ENCODE data around the gene ANXA11. TPM values are rescaled to one million over a fixed set of nuclear protein-coding genes. Genes with fewer than 3 reads are reported as not detected.
A peak's percentile ranks its signal among the peaks of the same experiment; 100 is the strongest.

Gene ANXA11
- total RNA-seq, 1 donor from 2014 or later = 2.3 TPM

GRCh38 chr10:80141696-80142460, 63.5 kb downstream of the ANXA11 start:
- Mint-ChIP-seq H3K9me3 (ENCODE audit: unreplicated experiment) (peaks cover 3% of the 10 kb centered on the region), H3K36me3 (ENCODE audit: unreplicated experiment) (no peaks in the 10 kb centered on the region), H3K27me3 (ENCODE audit: unreplicated experiment) (peaks cover 3% of the 10 kb centered on the region), H3K27ac (ENCODE audit: unreplicated experiment) (no peak overlapping the region), H3K4me3 (ENCODE audit: unreplicated experiment) (no peak overlapping the region), H3K4me1 (ENCODE audit: low read depth, unreplicated experiment) (peaks cover 3% of the 10 kb centered on the region)
- DNase-seq = no peak
- no peak for TF ChIP-seq CTCF (IDR thresholded peaks at IDR 0.05; ENCODE audit: partially characterized antibody, unreplicated experiment)

GRCh38 chr10:80140251-80140650, 65.1 kb downstream of the ANXA11 start:
- no peak for TF ChIP-seq CTCF (IDR thresholded peaks at IDR 0.05; ENCODE audit: partially characterized antibody, unreplicated experiment)
- Mint-ChIP-seq H3K27ac (ENCODE audit: unreplicated experiment) (no peak overlapping the region), H3K4me3 (ENCODE audit: unreplicated experiment) (no peak overlapping the region), H3K27me3 (ENCODE audit: unreplicated experiment) (peaks cover 3% of the 10 kb centered on the region), H3K9me3 (ENCODE audit: unreplicated experiment) (peaks cover 3% of the 10 kb centered on the region), H3K4me1 (ENCODE audit: low read depth, unreplicated experiment) (peaks cover 3% of the 10 kb centered on the region), H3K36me3 (ENCODE audit: unreplicated experiment) (no peaks in the 10 kb centered on the region)
- no peak for DNase-seq

- H3K27me3 Mint-ChIP-seq (ENCODE audit: unreplicated experiment) = peaks cover 3% of the 10 kb centered on the region
- peaks cover 4% of the 10 kb centered on the region for H3K9me3 Mint-ChIP-seq (ENCODE audit: unreplicated experiment)
- no peak for TF ChIP-seq CTCF (IDR thresholded peaks at IDR 0.05; ENCODE audit: partially characterized antibody, unreplicated experiment)
- H3K4me1 Mint-ChIP-seq (ENCODE audit: low read depth, unreplicated experiment) = peaks cover 3% of the 10 kb centered on the region
- no peak overlapping the region for H3K27ac Mint-ChIP-seq (ENCODE audit: unreplicated experiment)
- no peaks in the 10 kb centered on the region for H3K36me3 Mint-ChIP-seq (ENCODE audit: unreplicated experiment)
- DNase-seq = no peak
- no peak overlapping the region for H3K4me3 Mint-ChIP-seq (ENCODE audit: unreplicated experiment)
These were observed 66.1 kb downstream of the ANXA11 start for GRCh38 chr10:80139265-80139664.

GRCh38 chr10:80137920-80138319, 67.4 kb downstream of the ANXA11 start:
- no peak for DNase-seq
- no peaks in the 10 kb centered on the region for H3K36me3 Mint-ChIP-seq (ENCODE audit: unreplicated experiment)
- TF ChIP-seq CTCF (IDR thresholded peaks at IDR 0.05; ENCODE audit: partially characterized antibody, unreplicated experiment) = no peak
- peaks cover 3% of the 10 kb centered on the region for H3K27me3 Mint-ChIP-seq (ENCODE audit: unreplicated experiment)
- peaks cover 3% of the 10 kb centered on the region for H3K9me3 Mint-ChIP-seq (ENCODE audit: unreplicated experiment)
- H3K4me3 Mint-ChIP-seq (ENCODE audit: unreplicated experiment) = no peak overlapping the region
- H3K4me1 Mint-ChIP-seq (ENCODE audit: low read depth, unreplicated experiment) = peaks cover 5% of the 10 kb centered on the region
- peak overlapping the region; percentile 23 for H3K27ac Mint-ChIP-seq (ENCODE audit: unreplicated experiment)

- peaks cover 3% of the 10 kb centered on the region for H3K9me3 Mint-ChIP-seq (ENCODE audit: unreplicated experiment)
- H3K27me3 Mint-ChIP-seq (ENCODE audit: unreplicated experiment) = peaks cover 3% of the 10 kb centered on the region
- peaks cover 7% of the 10 kb centered on the region for H3K4me1 Mint-ChIP-seq (ENCODE audit: low read depth, unreplicated experiment)
- no peaks in the 10 kb centered on the region for H3K36me3 Mint-ChIP-seq (ENCODE audit: unreplicated experiment)
- no peak for TF ChIP-seq CTCF (IDR thresholded peaks at IDR 0.05; ENCODE audit: partially characterized antibody, unreplicated experiment)
- H3K4me3 Mint-ChIP-seq (ENCODE audit: unreplicated experiment) = no peak overlapping the region
- DNase-seq = no peak
- H3K27ac Mint-ChIP-seq (ENCODE audit: unreplicated experiment) = no peak overlapping the region
These were observed 68.1 kb downstream of the ANXA11 start for GRCh38 chr10:80137031-80137862.
